MM.1S (cell line): ENCODE measurements around the gene ROR2.
"Not testable (repeated sequence)": the region's sequence is repeated elsewhere in the genome, so short reads cannot be mapped to it uniquely, and the experiment has no call there.

Experiments used
- DNase-seq: peaks from one replicate; pipeline ENCODE4 v3.0.0-alpha.2; 2015
- H2AFZ ChIP-seq: fragments of 300-600 bp; sonication (generic); 2 replicates; pipeline ENCODE4 v1.6.0; 2016; ENCODE audit warnings: antibody characterized with exemption, low read length
- H3F3A ChIP-seq: fragments of 300-600 bp; sonication (generic); 2 replicates; pipeline ENCODE4 v1.6.1; 2016; ENCODE audit warnings: mild to moderate bottlenecking, antibody characterized with exemption, low read length, moderate library complexity, mixed read lengths; ENCODE audit not compliant: insufficient read depth
- H3K27ac ChIP-seq: fragments of 300-600 bp; sonication (generic); 2 replicates; pipeline ENCODE4 v1.5.1; 2016; ENCODE audit warnings: mild to moderate bottlenecking, low read length
- H3K27me3 ChIP-seq: fragments of 300-600 bp; sonication (generic); replicated peaks from 2 replicates; pipeline ENCODE4 v1.6.0; 2016; ENCODE audit warnings: low read length; ENCODE audit not compliant: insufficient read depth
- H3K36me3 ChIP-seq: fragments of 300-600 bp; sonication (generic); replicated peaks from 2 replicates; pipeline ENCODE4 v1.6.1; 2016; ENCODE audit warnings: mild to moderate bottlenecking, low read length, mixed read lengths; ENCODE audit not compliant: insufficient read depth
- H3K4me1 ChIP-seq: fragments of 300-600 bp; sonication (generic); 2 replicates; pipeline ENCODE4 v1.6.1; 2016; ENCODE audit warnings: low read length, mixed read lengths
- H3K4me2 ChIP-seq: fragments of 300-600 bp; sonication (generic); 2 replicates; pipeline ENCODE4 v1.6.0; 2016; ENCODE audit warnings: low read depth, low read length
- H3K4me3 ChIP-seq: fragments of 300-600 bp; sonication (generic); 2 replicates; pipeline ENCODE4 v1.5.1; 2016; ENCODE audit warnings: low read length, mixed read lengths
- H3K79me2 ChIP-seq: fragments of 300-600 bp; sonication (generic); 2 replicates; pipeline ENCODE4 v1.6.1; 2016; ENCODE audit warnings: mixed run types, low read length, mixed read lengths
- H3K9ac ChIP-seq: fragments of 300-600 bp; sonication (generic); 2 replicates; pipeline ENCODE4 v1.6.1; 2016; ENCODE audit warnings: low read length, mixed read lengths
- H3K9me2 ChIP-seq: fragments of 300-600 bp; sonication (generic); replicated peaks from 2 replicates; pipeline ENCODE4 v1.6.1; 2016; ENCODE audit warnings: mild to moderate bottlenecking, low read length, mixed read lengths; ENCODE audit not compliant: insufficient read depth
- H3K9me3 ChIP-seq: fragments of 300-600 bp; sonication (generic); replicated peaks from 2 replicates; pipeline ENCODE4 v1.6.1; 2016; ENCODE audit warnings: mild to moderate bottlenecking, low read length, mixed read lengths; ENCODE audit not compliant: insufficient read depth
- H4K20me1 ChIP-seq: fragments of 300-600 bp; sonication (generic); 2 replicates; pipeline ENCODE4 v1.6.1; 2016; ENCODE audit warnings: mild to moderate bottlenecking, low read length, moderate library complexity, mixed read lengths; ENCODE audit not compliant: insufficient read depth
- CTCF ChIP-seq: fragments of 300-600 bp; sonication (generic); IDR thresholded peaks from 2 replicates; pipeline ENCODE4 v1.5.1; 2016; ENCODE audit warnings: antibody characterized with exemption, low read length, mixed read lengths
- EZH2 ChIP-seq: fragments of 300-600 bp; sonication (generic); optimal IDR thresholded peaks from 2 replicates; pipeline ENCODE3; 2017; ENCODE audit warnings: low read depth, mild to moderate bottlenecking, antibody characterized with exemption, low read length, mixed read lengths
- EZH2phosphoT487 ChIP-seq: fragments of 300-600 bp; sonication (generic); IDR thresholded peaks from 2 replicates; pipeline ENCODE4 v1.6.1; 2018; ENCODE audit warnings: antibody characterized with exemption, low read length

Gene ROR2

DNA sequence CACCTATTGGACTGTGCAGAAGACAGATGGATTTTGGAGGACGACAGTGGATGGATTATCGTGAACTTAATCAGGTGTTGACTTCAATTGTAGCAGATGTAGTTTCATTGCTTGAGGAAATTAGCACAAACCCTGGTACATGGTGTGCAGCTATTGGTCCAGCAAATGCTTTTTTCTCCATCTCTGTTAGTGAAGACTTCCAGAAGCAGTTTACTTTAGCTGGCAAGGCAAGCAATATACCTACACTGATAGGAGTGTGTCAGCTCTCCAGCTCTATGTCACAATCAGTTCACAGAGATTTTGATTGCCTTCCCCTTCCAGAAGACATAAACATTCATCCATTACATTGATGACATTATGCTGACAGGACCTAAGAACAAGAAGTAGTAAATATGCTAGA, 35.7 kb upstream of the ROR2 start:
- Histone ChIP-seq H3K36me3 (no peaks in the 10 kb centered on the region), H2AFZ (no peak overlapping the region), H3K4me3 (no peak overlapping the region), H4K20me1 (no peaks in the 10 kb centered on the region), H3K79me2 (no peaks in the 10 kb centered on the region), H3K9me2 (no peaks in the 10 kb centered on the region), H3K27me3 (no peaks in the 10 kb centered on the region), H3K27ac (no peak overlapping the region), H3K9ac (no peak overlapping the region), H3K4me2 (no peak overlapping the region), H3K4me1 (no peaks in the 10 kb centered on the region), H3F3A (no peaks in the 10 kb centered on the region), H3K9me3 (no peaks in the 10 kb centered on the region)
- TF ChIP-seq CTCF: no peak
- no peak for TF ChIP-seq EZH2
- TF ChIP-seq EZH2phosphoT487: no peak
- DNase-seq: no peak

GRCh38 chr9:91978740-91979414, 28.8 kb upstream of the ROR2 start:
- Histone ChIP-seq H3K9ac (no peak overlapping the region), H3K4me1 (no peaks in the 10 kb centered on the region), H3F3A (no peaks in the 10 kb centered on the region), H3K79me2 (no peaks in the 10 kb centered on the region), H3K27me3 (no peaks in the 10 kb centered on the region), H4K20me1 (no peaks in the 10 kb centered on the region), H3K4me2 (no peak overlapping the region), H3K27ac (no peak overlapping the region), H3K9me3 (no peaks in the 10 kb centered on the region), H3K4me3 (no peak overlapping the region), H3K9me2 (no peaks in the 10 kb centered on the region), H3K36me3 (no peaks in the 10 kb centered on the region), H2AFZ (no peak overlapping the region)
- DNase-seq: peak; percentile 45
- no peak for TF ChIP-seq EZH2phosphoT487
- peak; percentile 67 for TF ChIP-seq CTCF

- not testable (repeated sequence) for H3K9me2 ChIP-seq, H3K4me3 ChIP-seq, H3K4me1 ChIP-seq, H3K4me2 ChIP-seq, H3K9ac ChIP-seq, H2AFZ ChIP-seq, H3K79me2 ChIP-seq, H3K36me3 ChIP-seq, H3K9me3 ChIP-seq, H4K20me1 ChIP-seq, H3K27me3 ChIP-seq, DNase-seq, H3F3A ChIP-seq, H3K27ac ChIP-seq
Observed at GRCh38 chr9:91975254-91975653, 25.2 kb upstream of the ROR2 start.

DNA sequence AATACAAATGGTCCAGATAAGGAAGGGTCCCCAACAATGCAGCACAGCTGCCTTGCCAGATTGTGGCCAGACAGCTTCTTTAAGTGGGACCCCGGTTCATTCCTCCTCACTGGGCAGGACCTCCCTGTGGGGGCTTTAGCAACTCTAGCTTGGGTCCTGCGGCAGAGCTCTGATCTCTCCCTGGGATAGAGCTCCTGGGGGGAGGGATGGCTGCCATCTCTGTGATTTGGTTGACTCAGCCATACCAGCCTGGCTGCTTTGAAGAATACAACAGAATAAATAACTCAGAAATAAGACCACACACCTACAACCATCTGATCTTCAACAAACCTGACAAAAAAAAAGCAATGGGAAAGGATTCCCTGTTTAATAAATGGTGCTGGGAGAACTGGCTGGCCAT, 22.7 kb upstream of the ROR2 start:
- no peak overlapping the region for H2AFZ ChIP-seq
- H3F3A ChIP-seq: no peaks in the 10 kb centered on the region
- H3K9me3 ChIP-seq: no peaks in the 10 kb centered on the region
- DNase-seq: no peak
- H3K4me2 ChIP-seq: no peak overlapping the region
- no peaks in the 10 kb centered on the region for H3K4me1 ChIP-seq
- no peak overlapping the region for H3K9ac ChIP-seq
- no peak overlapping the region for H3K4me3 ChIP-seq
- TF ChIP-seq CTCF: no peak
- no peak for TF ChIP-seq EZH2
- TF ChIP-seq EZH2phosphoT487: no peak
- H4K20me1 ChIP-seq: no peaks in the 10 kb centered on the region
- H3K9me2 ChIP-seq: no peaks in the 10 kb centered on the region
- no peak overlapping the region for H3K27ac ChIP-seq
- no peaks in the 10 kb centered on the region for H3K79me2 ChIP-seq
- H3K27me3 ChIP-seq: no peaks in the 10 kb centered on the region
- H3K36me3 ChIP-seq: no peaks in the 10 kb centered on the region
